Stimulated activated CD4-positive, alpha-beta T cell treated with anti-CD3 and anti-CD28 coated beads, Interleukin-15, amount 100 ng/mL, for 48 hours (primary cell): ENCODE data around the gene OXLD1.

Source experiments
- DNase-seq, 2 donors: peaks; one replicate each; pipeline ENCODE4 v3.0.0-alpha.2; 2020; ENCODE audit warnings: low read depth in 2 of 2

Gene OXLD1

DNA sequence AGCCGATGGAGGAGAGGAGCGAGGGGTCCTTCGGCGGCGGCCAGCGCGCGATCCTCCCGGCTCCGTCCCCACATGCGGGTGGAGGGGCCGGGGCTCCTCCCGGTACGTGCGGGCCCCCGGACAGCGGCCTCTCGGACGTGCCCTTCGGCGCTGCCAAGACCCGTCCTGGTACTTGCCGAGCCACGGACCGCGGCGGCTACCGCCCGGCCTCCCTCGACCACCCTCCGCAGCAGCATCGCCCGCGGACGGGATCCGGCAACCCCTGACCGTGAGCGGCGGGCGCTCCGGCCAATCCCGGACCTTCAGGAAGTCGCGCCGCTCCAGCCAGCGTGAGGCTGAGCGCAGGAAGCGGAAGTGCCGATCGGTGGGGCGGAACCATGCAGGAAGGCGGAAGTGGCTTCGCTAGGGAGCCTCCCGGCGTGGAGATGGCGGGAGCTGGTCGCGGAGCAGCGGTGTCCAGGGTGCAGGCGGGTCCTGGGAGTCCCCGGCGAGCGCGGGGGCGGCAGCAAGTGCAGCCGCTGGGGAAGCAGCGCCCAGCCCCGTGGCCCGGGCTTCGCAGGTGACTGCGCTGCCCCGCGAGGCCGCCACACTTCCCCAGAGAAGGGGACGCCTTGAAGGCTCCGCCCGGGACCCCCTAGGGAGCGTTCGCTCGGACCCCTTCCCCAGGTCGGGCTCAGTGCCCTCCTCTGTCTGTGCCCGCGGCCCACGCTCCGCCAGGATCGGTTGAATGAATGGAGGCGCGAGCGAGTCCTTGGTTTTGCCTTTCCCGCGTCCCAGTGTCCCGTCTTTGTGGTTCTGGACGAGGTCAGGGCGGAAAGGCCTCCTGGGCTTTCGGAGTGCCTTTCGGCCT, at the start of gene OXLD1, which contains the start of gene CCDC137:
Gene OXLD1, minus strand, starts transcription at position 264 of the 850 bp plus-strand sequence. Its CDS starts 28 bp downstream, at position 236.
Gene CCDC137, plus strand, starts transcription at position 396 of the 850 bp plus-strand sequence. Its CDS starts 30 bp downstream, at position 426.
- DNase-seq = peak; percentile 89 to 94

DNA sequence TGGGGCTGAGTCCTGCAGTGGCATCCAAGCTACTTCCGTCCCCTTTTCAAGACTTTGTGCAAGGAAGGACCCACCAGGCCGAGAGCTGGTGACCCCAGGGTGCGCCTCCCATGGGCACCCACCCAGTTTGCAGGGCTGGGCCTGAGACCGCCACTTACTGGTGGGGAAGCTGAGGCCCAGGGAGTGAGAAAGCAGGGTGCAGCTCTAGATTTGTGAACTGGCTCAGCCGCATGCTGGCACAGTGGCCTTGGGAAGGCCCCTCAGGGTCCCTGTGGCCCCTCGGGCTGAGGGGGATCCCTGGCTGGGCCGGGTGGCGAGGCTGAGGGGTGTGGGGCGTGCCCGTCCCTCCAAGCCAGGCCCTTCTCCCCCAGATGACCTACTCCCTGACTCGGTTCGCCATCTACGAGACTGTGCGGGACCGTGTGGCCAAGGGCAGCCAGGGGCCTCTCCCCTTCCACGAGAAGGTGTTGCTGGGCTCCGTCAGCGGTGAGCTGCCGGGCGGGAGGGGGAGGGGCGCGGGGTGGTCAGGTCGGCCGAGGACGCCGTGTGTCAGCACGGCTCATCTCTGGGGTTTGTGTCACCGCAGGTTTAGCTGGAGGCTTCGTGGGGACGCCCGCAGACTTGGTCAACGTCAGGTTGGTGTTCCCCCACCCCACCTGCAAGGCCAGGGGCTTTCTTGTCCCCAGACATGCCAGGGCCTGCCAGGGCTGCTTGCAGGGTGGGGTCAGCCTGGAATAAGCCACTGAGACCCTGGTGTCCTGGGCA, 48.9 kb upstream of the OXLD1 start:
- no peak for DNase-seq

GRCh38 chr17:81714412-81715106, 48.2 kb upstream of the OXLD1 start:
- no peak for DNase-seq

- no peak for DNase-seq
These were observed 47.4 kb upstream of the OXLD1 start for GRCh38 chr17:81713556-81714411.

DNA sequence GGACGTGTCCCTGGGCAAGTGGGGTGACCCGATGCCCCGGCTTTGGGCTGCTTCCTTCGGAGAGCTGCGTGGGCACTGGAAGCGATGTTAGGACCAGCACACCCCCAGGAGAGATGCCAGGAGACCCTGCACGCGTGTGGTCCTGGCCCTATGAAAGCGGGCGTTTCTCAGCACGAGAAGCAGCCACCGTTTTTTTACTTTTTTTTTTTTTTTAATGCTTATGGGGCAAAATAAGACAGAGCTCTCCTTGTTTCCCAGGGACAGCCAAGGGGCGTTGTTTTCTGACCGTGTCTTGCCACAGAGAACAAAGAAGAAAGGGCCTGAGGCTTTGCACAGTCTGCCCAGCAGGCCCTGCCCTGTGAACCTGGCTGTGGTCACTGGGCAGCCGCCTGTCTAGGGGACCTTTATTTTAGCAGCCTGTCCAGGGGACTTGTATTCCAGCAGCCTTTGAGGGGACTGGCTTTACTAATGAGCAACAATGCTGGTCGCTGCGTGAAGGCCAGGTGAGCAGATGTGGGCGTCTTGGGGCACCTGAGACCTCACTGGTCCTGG, 46.7 kb upstream of the OXLD1 start:
- DNase-seq = no peak

GRCh38 chr17:81712468-81713003, 46.1 kb upstream of the OXLD1 start:
- DNase-seq = no peak

DNA sequence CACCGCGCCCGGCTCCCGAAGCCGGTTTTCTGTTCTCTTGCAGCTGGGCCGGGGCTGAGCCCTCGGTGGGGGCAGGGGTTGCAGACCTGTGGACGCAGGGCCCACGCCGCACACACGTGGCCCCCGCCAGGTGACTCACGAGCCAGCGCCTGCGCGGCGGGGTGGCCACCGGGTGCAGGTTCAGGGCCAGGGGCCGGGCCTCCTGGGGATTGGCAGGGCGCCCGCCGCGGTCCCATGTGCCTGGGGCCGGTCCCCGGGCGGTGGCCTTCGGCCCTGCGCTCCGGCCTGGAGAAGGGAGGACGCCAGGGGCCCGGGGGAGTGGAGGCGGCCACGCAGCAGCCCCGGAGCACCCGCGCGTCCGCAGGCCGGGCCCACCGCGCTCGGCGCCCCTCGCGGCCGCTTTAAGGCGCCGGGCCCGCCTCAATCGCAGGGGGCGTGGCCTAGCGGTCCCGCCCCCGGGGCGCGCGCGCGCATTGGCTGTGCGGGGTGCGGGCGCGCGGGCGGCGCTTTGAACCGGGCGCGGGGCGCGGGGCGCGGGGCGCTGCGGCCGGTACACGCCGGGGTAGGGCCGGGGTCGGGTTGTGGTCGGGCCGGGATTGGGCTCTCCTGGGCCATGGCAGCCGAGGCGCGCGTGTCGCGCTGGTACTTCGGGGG, 45.5 kb upstream of the OXLD1 start, which contains the start of gene SLC25A10:
Gene SLC25A10, plus strand, starts transcription at position 471 of the 654 bp plus-strand sequence. Its CDS starts 143 bp downstream, at position 614.
- DNase-seq = peak; percentile 75 to 79

- no peak for DNase-seq
These were observed 44.3 kb upstream of the OXLD1 start for GRCh38 chr17:81710514-81711308.

- no peak for DNase-seq
These were observed 42.4 kb upstream of the OXLD1 start for GRCh38 chr17:81708739-81709185.

GRCh38 chr17:81707725-81708646, 41.6 kb upstream of the OXLD1 start:
- no peak for DNase-seq

DNA sequence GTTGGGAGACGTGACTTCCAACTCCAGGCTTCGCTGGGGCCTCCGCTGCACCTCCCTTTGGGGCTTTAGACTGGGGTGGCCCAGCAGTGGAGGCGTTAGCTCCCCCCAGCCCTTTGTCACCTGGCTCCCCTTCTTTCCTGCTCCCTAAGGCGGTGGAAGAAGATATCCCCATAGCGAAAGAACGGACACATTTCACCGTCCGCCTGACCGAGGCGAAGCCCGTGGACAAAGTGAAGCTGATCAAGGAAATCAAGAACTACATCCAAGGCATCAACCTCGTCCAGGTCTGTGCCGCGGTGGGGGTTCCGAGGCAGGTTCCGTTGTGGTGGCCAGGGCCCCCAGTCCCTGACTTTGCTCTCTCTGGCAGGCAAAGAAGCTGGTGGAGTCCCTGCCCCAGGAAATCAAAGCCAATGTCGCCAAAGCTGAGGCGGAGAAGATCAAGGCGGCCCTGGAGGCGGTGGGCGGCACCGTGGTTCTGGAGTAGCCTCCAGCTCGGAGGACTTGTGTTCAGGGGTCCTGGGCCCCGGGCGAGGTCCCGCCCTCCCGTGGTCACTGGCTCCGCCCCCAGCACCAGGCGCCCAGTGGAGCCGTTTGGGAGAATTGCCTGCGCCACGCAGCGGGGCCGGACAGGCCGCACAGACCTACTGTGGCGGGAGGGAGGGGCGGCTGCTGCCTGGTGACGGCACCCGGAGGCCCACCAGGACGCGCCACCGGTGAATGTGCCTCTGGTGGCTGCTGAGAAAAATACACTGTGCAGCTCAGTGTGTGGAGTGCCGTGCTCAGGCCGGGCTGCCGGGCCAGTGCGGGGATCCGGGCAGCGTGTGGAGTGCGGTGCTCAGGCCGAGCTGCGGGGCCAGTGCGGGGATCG, 40.6 kb upstream of the OXLD1 start:
- no peak for DNase-seq

DNA sequence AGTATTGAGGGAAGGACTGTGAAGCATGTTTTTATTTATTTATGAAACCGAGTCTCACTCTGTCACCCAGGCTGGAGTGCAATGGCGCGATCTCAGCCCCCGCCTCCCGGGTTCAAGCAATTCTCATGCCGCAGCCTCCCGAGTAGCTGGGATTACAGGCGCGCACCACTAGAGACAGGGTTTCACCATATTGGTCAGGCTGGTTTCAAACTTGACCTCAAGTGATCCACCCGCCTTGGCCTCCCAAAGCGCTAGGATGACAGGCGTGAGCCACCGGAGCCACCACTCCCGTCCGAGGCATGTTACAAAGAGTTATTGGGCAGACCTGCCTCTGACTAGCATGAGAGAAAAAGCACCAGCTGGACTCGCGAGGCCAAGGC, 39.8 kb upstream of the OXLD1 start:
- DNase-seq = no peak

GRCh38 chr17:81705518-81706231, 39.3 kb upstream of the OXLD1 start:
- DNase-seq = no peak

GRCh38 chr17:81703747-81704654, 37.6 kb upstream of the OXLD1 start:
- DNase-seq = no peak
